ENCODE results near the gene LGALS7.

- no peak for TF ChIP-seq CEBPB (IDR thresholded peaks at IDR 0.05)
- TF ChIP-seq ZBTB7A (IDR thresholded peaks at IDR 0.05; ENCODE audit: low read depth), result no peak
- no peak for TF ChIP-seq EP300 (IDR thresholded peaks at IDR 0.05; ENCODE audit: borderline replicate concordance)
- no peak for TF ChIP-seq FOXM1 (IDR thresholded peaks at IDR 0.05; ENCODE audit: borderline replicate concordance, low read depth)
- TF ChIP-seq MAX (IDR thresholded peaks at IDR 0.05), result no peak
- TF ChIP-seq TAF1 (IDR thresholded peaks at IDR 0.05; ENCODE audit: low read depth), result no peak
- no peak for TF ChIP-seq EGR1 (IDR thresholded peaks at IDR 0.05)
- TF ChIP-seq REST (IDR thresholded peaks at IDR 0.05; ENCODE audit: low read depth), result no peak
- TF ChIP-seq RAD21 (IDR thresholded peaks at IDR 0.05; ENCODE audit: low read depth), result no peak
Observed at GRCh38 chr19:38815059-38816001, 42.0 kb upstream of the LGALS7 start.
